Liver (tissue), 9 donors: ENCODE results near the gene TUBB4B. TPM values are rescaled to one million over a fixed set of nuclear protein-coding genes. Genes with fewer than 3 reads are reported as not detected.
"Not testable (repeated sequence)": the region's sequence is repeated elsewhere in the genome, so short reads cannot be mapped to it uniquely, and the experiment has no call there.

Source experiments
- DNase-seq: peaks from one replicate; pipeline ENCODE4 v3.0.0-alpha.2; 2017; ENCODE audit warnings: low spot score
- H3K27ac ChIP-seq, 2 donors: one replicate each; pipeline ENCODE4 v1.7.0; 2013; ENCODE audit warnings: inconsistent platforms in 2 of 2, low read length in 2 of 2, control low read depth in 1 of 2, low read depth in 1 of 2, mild to moderate bottlenecking in 1 of 2
- H3K27me3 ChIP-seq, 4 donors: one replicate each; pipeline versions ENCODE4 v1.6.1 to v1.7.0; 2013; ENCODE audit warnings: low read length in 3 of 4, inconsistent platforms in 1 of 4, mild to moderate bottlenecking in 1 of 4, moderate library complexity in 1 of 4; ENCODE audit not compliant: control insufficient read depth in 4 of 4, insufficient read depth in 4 of 4
- H3K36me3 ChIP-seq, 4 donors: one replicate each; pipeline versions ENCODE4 v1.6.1 to v1.7.0; 2013; ENCODE audit warnings: low read length in 3 of 4, mild to moderate bottlenecking in 3 of 4, low read depth in 1 of 4, moderate library complexity in 1 of 4; ENCODE audit not compliant: control insufficient read depth in 4 of 4, insufficient read depth in 3 of 4
- H3K4me1 ChIP-seq, 4 donors: one replicate each; pipeline versions ENCODE4 v1.6.1 to v1.7.0; 2013; ENCODE audit warnings: low read length in 3 of 4, mild to moderate bottlenecking in 3 of 4, moderate library complexity in 1 of 4; ENCODE audit not compliant: control insufficient read depth in 4 of 4, insufficient read depth in 4 of 4
- H3K4me3 ChIP-seq, 3 donors: one replicate each; pipeline versions ENCODE4 v1.6.1 to v1.7.0; 2013; ENCODE audit warnings: low read length in 3 of 3, control low read depth in 1 of 3, low read depth in 1 of 3, mild to moderate bottlenecking in 1 of 3
- H3K9ac ChIP-seq, 2 donors: one replicate each; pipeline ENCODE4 v1.7.0; 2013; ENCODE audit warnings: low read length in 2 of 2, mild to moderate bottlenecking in 2 of 2, moderate library complexity in 2 of 2, control low read depth in 1 of 2, low read depth in 1 of 2
- H3K9me3 ChIP-seq, 4 donors: one replicate each; pipeline versions ENCODE4 v1.6.1 to v1.7.0; 2013; ENCODE audit warnings: low read length in 3 of 4; ENCODE audit not compliant: control insufficient read depth in 4 of 4
- GABPA ChIP-seq, 2 donors: IDR thresholded peaks in 1 of 2; conservative IDR thresholded peaks in 1 of 2; 2 replicates each; pipeline ENCODE4 v1.6.1; 2016; ENCODE audit warnings: antibody characterized with exemption in 2 of 2, mild to moderate bottlenecking in 1 of 2, moderate library complexity in 1 of 2
- HNF4A ChIP-seq, 2 donors: conservative IDR thresholded peaks; 2 replicates each; pipeline ENCODE4 v1.6.1; 2016; ENCODE audit warnings: antibody characterized with exemption in 2 of 2, mild to moderate bottlenecking in 2 of 2
- HNF4G ChIP-seq: IDR thresholded peaks from 2 replicates; pipeline ENCODE4 v1.6.1; 2016; ENCODE audit warnings: antibody characterized with exemption
- MAX ChIP-seq: IDR thresholded peaks from 2 replicates; pipeline ENCODE4 v1.6.1; 2016; ENCODE audit warnings: antibody characterized with exemption
- NR2F2 ChIP-seq: IDR thresholded peaks from 2 replicates; pipeline ENCODE4 v1.6.1; 2016; ENCODE audit warnings: antibody characterized with exemption
- RAD21 ChIP-seq, 2 donors: IDR thresholded peaks; 2 replicates each; pipeline ENCODE4 v1.6.1; 2016; ENCODE audit warnings: antibody characterized with exemption in 2 of 2, mild to moderate bottlenecking in 2 of 2
- REST ChIP-seq: IDR thresholded peaks from 2 replicates; pipeline ENCODE4 v1.6.1; 2016; ENCODE audit warnings: antibody characterized with exemption, mild to moderate bottlenecking
- YY1 ChIP-seq: IDR thresholded peaks from 2 replicates; pipeline ENCODE4 v1.6.1; 2016; ENCODE audit warnings: antibody characterized with exemption, mild to moderate bottlenecking
- ZBTB33 ChIP-seq: IDR thresholded peaks from 2 replicates; pipeline ENCODE4 v1.6.1; 2016; ENCODE audit warnings: antibody characterized with exemption
- WGBS: extraction: QIAGEN DNeasy Blood & Tissue Kit; methylation state at CpG from one replicate; pipeline ENCODE4 v1.1.7; 2013; 5-methylcytosine and 5-hydroxymethylcytosine counted together
- polyA plus RNA-seq, 2 donors: library from polyadenylated mRNA; stranded (reverse) in 1 of 2; unstranded in 1 of 2; fragments of 200-250 nt in 1 of 2; fragments of >200 nt in 1 of 2; fragmentation: Nextera tagmentation in 1 of 2; extraction: Ambion mirVana in 1 of 2; gene quantifications; one replicate each; pipeline versions ENCODE4 v1.2.1 to v1.2.3, GENCODE V29; 2013 to 2015
- total RNA-seq, 2 donors: library from RNA; depleted of rRNA; stranded (reverse); fragments of >200 nt; gene quantifications; one replicate each; pipeline ENCODE4 v1.2.3, GENCODE V29; 2014
- donor health status: healthy.
- donor health status: healthy.
- donor health status: healthy.
- donor health status: healthy.
- donor health status: healthy.

Gene TUBB4B
- total and polyA plus RNA-seq, 4 donors: 173 to 199 (median 185) TPM

- under 1% methylated on average over 83 of the region's 83 CpGs for WGBS
- H3K4me1 ChIP-seq: peaks cover 3 to 42% (median 17%) of the 10 kb centered on the region in 4 donors
These were observed 592 bp downstream of the TUBB4B start for GRCh38 chr9:137241490-137242268.

GRCh38 chr9:137242269-137243203 lies 1.4 kb downstream of the TUBB4B start:
- 75% methylated on average over 36 of the region's 36 CpGs for WGBS
- peak overlapping the region; percentile 77 to 97 (median 88) for H3K4me3 ChIP-seq
- peak overlapping the region in 1 of 2 donors; percentile 82 for H3K9ac ChIP-seq
- no peaks in the 10 kb centered on the region for H3K9me3 ChIP-seq
- H3K27ac ChIP-seq: peak overlapping the region; percentile 66 to 75
- no peak for TF ChIP-seq NR2F2
- TF ChIP-seq GABPA (IDR thresholded peaks at IDR 0.05 in 1 of 2, conservative IDR thresholded peaks at IDR 0.05 in 1 of 2): no peak
- TF ChIP-seq YY1: no peak
- TF ChIP-seq HNF4G: no peak
- TF ChIP-seq REST: no peak
- no peak for TF ChIP-seq ZBTB33
- TF ChIP-seq RAD21 (IDR thresholded peaks at IDR 0.05): no peak
- no peak for DNase-seq
- H3K36me3 ChIP-seq: peaks cover 0 to 11% (median 5%) of the 10 kb centered on the region in 4 donors
- peaks cover 2 to 42% (median 16%) of the 10 kb centered on the region in 4 donors for H3K4me1 ChIP-seq
- no peaks in the 10 kb centered on the region for H3K27me3 ChIP-seq

More at GRCh38 chr9:137241490-137242268, 592 bp downstream of the TUBB4B start:
- Histone ChIP-seq H3K36me3 (peaks cover 0 to 11% (median 5%) of the 10 kb centered on the region in 4 donors), H3K9ac (peak overlapping the region in 1 of 2 donors; percentile 82), H3K27ac (peak overlapping the region; percentile 66 to 80), H3K9me3 (no peaks in the 10 kb centered on the region), H3K4me3 (peak overlapping the region; percentile 77 to 97 (median 88)), H3K27me3 (no peaks in the 10 kb centered on the region)
- DNase-seq: peak; percentile 73
- TF ChIP-seq HNF4A (conservative IDR thresholded peaks at IDR 0.05) (peak; percentile 16 to 48), MAX (no peak)

GRCh38 chr9:137243266-137243625 lies 2.2 kb downstream of the TUBB4B start:
- H3K27me3 ChIP-seq, H3K4me3 ChIP-seq, H3K9me3 ChIP-seq, H3K9ac ChIP-seq, DNase-seq, H3K27ac ChIP-seq: not testable (repeated sequence)
- 93% methylated on average over 18 of the region's 18 CpGs for WGBS
- H3K36me3 ChIP-seq: peaks cover 0 to 11% (median 5%) of the 10 kb centered on the region in 4 donors
- H3K4me1 ChIP-seq: peaks cover 2 to 35% (median 16%) of the 10 kb centered on the region in 4 donors
